ENCODE data around the gene PTBP3.
"Not testable (repeated sequence)": the region's sequence is repeated elsewhere in the genome, so short reads cannot be mapped to it uniquely, and the experiment has no call there.

The PTBP3 gene

GRCh38 chr9:112194969-112195431 lies 138.4 kb downstream of the PTBP3 start:
- DNase-seq: no peak

- no peak for DNase-seq
Measured at GRCh38 chr9:112193572-112194288, 139.7 kb downstream of the PTBP3 start.

- not testable (repeated sequence) for DNase-seq
Measured at GRCh38 chr9:112190320-112190719, 143.1 kb downstream of the PTBP3 start.

GRCh38 chr9:112188884-112189283 lies 144.5 kb downstream of the PTBP3 start:
- no peak for DNase-seq

GRCh38 chr9:112187404-112187803 lies 146.0 kb downstream of the PTBP3 start:
- DNase-seq: no peak

GRCh38 chr9:112186695-112187094 lies 146.7 kb downstream of the PTBP3 start:
- DNase-seq: no peak

- no peak for DNase-seq
Measured at GRCh38 chr9:112184946-112185345, 148.5 kb downstream of the PTBP3 start.

GRCh38 chr9:112184221-112184620 lies 149.2 kb downstream of the PTBP3 start:
- no peak for DNase-seq

- no peak for DNase-seq
Measured at GRCh38 chr9:112180387-112180881, 153.0 kb downstream of the PTBP3 start.

GRCh38 chr9:112179816-112180215 lies 153.6 kb downstream of the PTBP3 start:
- no peak for DNase-seq

- no peak for DNase-seq
Measured at GRCh38 chr9:112176524-112176923, 156.9 kb downstream of the PTBP3 start.

- no peak for DNase-seq
Measured at GRCh38 chr9:112175796-112176315, 157.6 kb downstream of the PTBP3 start.

- no peak for DNase-seq
Measured at GRCh38 chr9:112174965-112175795, 158.2 kb downstream of the PTBP3 start, which contains the start of gene SUSD1. TSS of gene SUSD1 (minus strand) at chr9:112175297. CDS start at chr9:112175235, 62 bp downstream.

GRCh38 chr9:112174222-112174964 lies 159.0 kb downstream of the PTBP3 start:
- peak; percentile 9 for DNase-seq

GRCh38 chr9:112173489-112174221 lies 159.8 kb downstream of the PTBP3 start:
- no peak for DNase-seq

- DNase-seq: no peak
Measured at GRCh38 chr9:112170968-112171367, 162.5 kb downstream of the PTBP3 start.

GRCh38 chr9:112170235-112170634 lies 163.2 kb downstream of the PTBP3 start:
- DNase-seq: no peak

GRCh38 chr9:112169368-112169767 lies 164.1 kb downstream of the PTBP3 start:
- no peak for DNase-seq

GRCh38 chr9:112168197-112168596 lies 165.2 kb downstream of the PTBP3 start:
- no peak for DNase-seq

All from effector CD8-positive, alpha-beta T cell (primary cell).